Tibial nerve (tissue), 4 donors: ENCODE measurements around the gene NEU2. TPM values are rescaled to one million over a fixed set of nuclear protein-coding genes. Genes with fewer than 3 reads are reported as not detected.

ENCODE experiments used
- DNase-seq, 2 donors: peaks; one replicate each; pipeline ENCODE4 v3.0.0-alpha.2; 2019; ENCODE audit warnings: low spot score in 2 of 2
- H3K27ac ChIP-seq, 4 donors: fragments of 200-600 bp; sonication (generic) in 3 of 4; one replicate each; pipeline ENCODE4 v1.5.1; 2017 to 2019; ENCODE audit warnings: mild to moderate bottlenecking in 1 of 4
- H3K27me3 ChIP-seq, 2 donors: fragments of 200-600 bp; sonication (generic) in 1 of 2; one replicate each; pipeline versions ENCODE4 v1.5.1 to v1.6.0; 2017 to 2019
- H3K36me3 ChIP-seq, 3 donors: fragments of 200-600 bp; sonication (generic); one replicate each; pipeline ENCODE4 v1.5.1; 2018 to 2019
- H3K4me1 ChIP-seq, 4 donors: fragments of 200-600 bp; sonication (generic) in 3 of 4; one replicate each; pipeline ENCODE4 v1.5.1; 2017 to 2019
- H3K4me3 ChIP-seq, 4 donors: fragments of 200-600 bp; sonication (generic) in 3 of 4; one replicate each; pipeline ENCODE4 v1.5.1; 2017 to 2019; ENCODE audit warnings: mild to moderate bottlenecking in 1 of 4, moderate library complexity in 1 of 4
- H3K9me3 ChIP-seq, 4 donors: fragments of 200-600 bp; sonication (generic) in 3 of 4; one replicate each; pipeline ENCODE4 v1.5.1; 2017 to 2019
- EP300 ChIP-seq, 2 donors: sonication (generic); formaldehyde crosslinking; IDR thresholded peaks; one replicate each; pipeline ENCODE4 v1.6.1; 2017; ENCODE audit warnings: antibody characterized with exemption in 2 of 2, mild to moderate bottlenecking in 1 of 2
- POLR2A ChIP-seq, 2 donors: fragments of 450-650 bp; IDR thresholded peaks; one replicate each; pipeline ENCODE4 v1.6.1; 2017; ENCODE audit warnings: antibody characterized with exemption in 2 of 2, mild to moderate bottlenecking in 2 of 2, moderate library complexity in 2 of 2
- WGBS, 2 donors: methylation state at CpG; one replicate each; pipeline ENCODE4 v1.1.5; 2018; 5-methylcytosine and 5-hydroxymethylcytosine counted together
- total RNA-seq, 4 donors: library from RNA; depleted of rRNA; stranded (reverse); fragments of >200 nt; gene quantifications; one replicate each; pipeline ENCODE4 v1.1.0, GENCODE V29; 2016
- TF ChIP-seq, protein P1 (sequence below), 5 experiments: fragments of 200-600 bp in 3 of 5; fragments of 450-650 bp in 2 of 5; sonication (generic) in 3 of 5; IDR thresholded peaks; one replicate each; pipeline ENCODE4 v1.5.1; 2016 to 2019; ENCODE audit warnings: antibody characterized with exemption in 5 of 5, mild to moderate bottlenecking in 3 of 5, moderate library complexity in 2 of 5

NEU2 gene
- not detected for total RNA-seq

DNA sequence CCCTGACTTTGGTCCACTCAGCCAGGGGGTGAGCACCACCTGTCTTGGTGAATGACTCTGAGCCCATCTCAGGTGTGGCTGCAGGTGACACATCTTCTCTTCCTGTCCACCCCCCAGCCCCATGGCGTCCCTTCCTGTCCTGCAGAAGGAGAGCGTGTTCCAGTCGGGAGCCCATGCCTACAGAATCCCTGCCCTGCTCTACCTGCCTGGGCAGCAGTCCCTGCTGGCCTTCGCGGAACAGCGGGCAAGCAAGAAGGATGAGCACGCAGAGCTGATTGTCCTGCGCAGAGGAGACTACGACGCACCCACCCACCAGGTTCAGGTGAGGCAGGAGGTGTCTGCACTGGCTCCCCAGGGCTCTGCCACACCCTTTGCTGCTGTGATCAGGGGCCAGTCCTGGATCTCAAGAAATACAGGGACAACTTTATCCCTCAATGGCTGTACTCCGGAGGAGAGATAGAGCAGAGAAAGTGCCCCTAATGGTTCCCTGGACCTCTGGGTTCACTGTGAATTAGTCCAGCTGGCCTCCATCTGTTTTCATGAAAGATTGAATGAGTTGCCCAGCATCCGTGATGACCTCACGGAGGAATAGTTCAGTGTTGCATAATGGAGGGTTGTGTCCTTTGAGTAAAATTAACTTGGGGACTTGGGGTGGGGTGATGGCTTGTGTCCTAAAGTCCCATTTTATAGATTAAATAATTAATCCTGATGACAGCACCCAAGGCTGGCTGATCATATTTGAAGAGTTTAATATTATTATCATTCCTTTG is at the start of gene NEU2:
Gene NEU2 (plus strand): TSS at position 122 of the 770 bp plus-strand sequence. CDS start 0 bp downstream, at position 122.
- H3K27ac ChIP-seq, result no peak within 1 kb of the TSS
- H3K4me1 ChIP-seq, result peaks cover 0 to 6% (median 2%) of the 10 kb centered on the region in 4 donors
- no peak for DNase-seq
- no peaks in the 10 kb centered on the region for H3K36me3 ChIP-seq
- WGBS, 2 donors, result 92 to 93% methylated on average over 13 of the region's 13 CpGs
- no peak within 1 kb of the TSS for H3K4me3 ChIP-seq
- TF ChIP-seq POLR2A (IDR thresholded peaks at IDR 0.05) (no peak), EP300 (IDR thresholded peaks at IDR 0.05) (no peak)
- TF ChIP-seq, protein P1, sequence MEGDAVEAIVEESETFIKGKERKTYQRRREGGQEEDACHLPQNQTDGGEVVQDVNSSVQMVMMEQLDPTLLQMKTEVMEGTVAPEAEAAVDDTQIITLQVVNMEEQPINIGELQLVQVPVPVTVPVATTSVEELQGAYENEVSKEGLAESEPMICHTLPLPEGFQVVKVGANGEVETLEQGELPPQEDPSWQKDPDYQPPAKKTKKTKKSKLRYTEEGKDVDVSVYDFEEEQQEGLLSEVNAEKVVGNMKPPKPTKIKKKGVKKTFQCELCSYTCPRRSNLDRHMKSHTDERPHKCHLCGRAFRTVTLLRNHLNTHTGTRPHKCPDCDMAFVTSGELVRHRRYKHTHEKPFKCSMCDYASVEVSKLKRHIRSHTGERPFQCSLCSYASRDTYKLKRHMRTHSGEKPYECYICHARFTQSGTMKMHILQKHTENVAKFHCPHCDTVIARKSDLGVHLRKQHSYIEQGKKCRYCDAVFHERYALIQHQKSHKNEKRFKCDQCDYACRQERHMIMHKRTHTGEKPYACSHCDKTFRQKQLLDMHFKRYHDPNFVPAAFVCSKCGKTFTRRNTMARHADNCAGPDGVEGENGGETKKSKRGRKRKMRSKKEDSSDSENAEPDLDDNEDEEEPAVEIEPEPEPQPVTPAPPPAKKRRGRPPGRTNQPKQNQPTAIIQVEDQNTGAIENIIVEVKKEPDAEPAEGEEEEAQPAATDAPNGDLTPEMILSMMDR (IDR thresholded peaks at IDR 0.05), result no peak
- H3K9me3 ChIP-seq, result no peaks in the 10 kb centered on the region
- no peaks in the 10 kb centered on the region for H3K27me3 ChIP-seq

DNA sequence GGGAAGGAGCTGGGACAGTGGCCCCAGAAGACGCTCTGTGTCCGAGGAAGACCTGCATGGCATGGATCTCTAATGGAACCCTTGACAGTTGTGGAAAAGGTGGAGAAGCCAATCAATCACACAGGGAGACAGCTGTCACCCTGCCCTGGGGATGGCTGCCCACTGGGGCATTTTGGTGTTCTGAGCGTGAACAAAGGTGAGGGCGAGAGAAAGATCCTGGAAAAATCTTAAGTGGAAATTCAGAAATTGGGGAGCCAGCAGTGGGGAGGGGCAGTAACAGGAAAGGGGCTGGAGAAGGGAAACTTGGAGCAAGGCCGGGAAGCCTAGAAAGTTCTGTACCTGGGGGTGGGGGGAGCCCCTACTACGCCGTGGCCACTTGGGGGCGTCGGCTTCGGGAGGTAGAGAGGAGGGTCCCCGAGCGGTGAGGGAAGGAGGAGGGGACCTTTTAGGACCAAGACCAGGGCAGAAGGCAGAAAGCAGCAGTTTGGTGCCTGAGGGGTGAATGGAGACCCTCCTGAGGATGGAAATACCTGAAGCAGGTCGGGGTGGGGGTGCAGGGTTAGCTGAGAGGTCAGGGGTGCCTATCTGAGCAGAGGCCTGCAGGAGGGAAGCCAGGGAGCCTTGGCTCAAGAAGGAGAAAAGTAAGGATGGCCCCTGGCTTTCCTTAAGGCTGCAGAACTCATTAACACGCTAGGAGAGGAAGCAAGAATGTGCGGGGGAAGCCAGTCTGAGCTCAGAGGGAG is 49.4 kb upstream of the NEU2 start:
- Histone ChIP-seq H3K4me1 (peaks cover 0 to 5% (median 0%) of the 10 kb centered on the region in 4 donors), H3K4me3 (no peak overlapping the region), H3K9me3 (no peaks in the 10 kb centered on the region), H3K27me3 (peaks cover 0 to 3% of the 10 kb centered on the region in 2 donors), H3K36me3 (no peaks in the 10 kb centered on the region), H3K27ac (no peak overlapping the region)
- DNase-seq, result no peak
- 39 to 41% methylated on average over 15 of the region's 15 CpGs for WGBS, 2 donors
- no peak for TF ChIP-seq EP300 (IDR thresholded peaks at IDR 0.05)
- TF ChIP-seq, protein P1 (IDR thresholded peaks at IDR 0.05), result no peak
- TF ChIP-seq POLR2A (IDR thresholded peaks at IDR 0.05), result no peak

DNA sequence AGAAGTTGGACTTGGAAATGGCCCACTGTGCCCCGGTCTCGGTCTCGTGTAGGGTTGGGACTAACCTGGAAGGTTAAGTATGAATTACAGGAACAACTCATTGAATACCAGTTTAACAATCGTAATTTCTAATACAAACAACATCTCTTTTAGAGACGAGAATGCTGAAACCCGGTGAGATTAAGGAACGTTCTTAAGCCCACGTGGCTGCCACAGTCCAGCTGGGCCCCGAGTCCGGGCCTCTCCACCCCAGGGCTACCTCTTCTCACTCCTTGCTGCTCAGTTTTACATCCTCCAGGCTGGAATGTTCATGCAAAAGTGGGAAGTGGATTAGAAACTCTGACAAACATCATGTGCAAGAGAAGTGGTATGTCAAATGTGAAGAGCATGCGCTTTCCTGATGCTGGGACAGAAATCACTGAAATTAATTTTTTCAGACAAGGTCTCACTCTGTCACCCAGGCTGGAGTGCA is 48.8 kb upstream of the NEU2 start:
- TF ChIP-seq POLR2A (IDR thresholded peaks at IDR 0.05) (no peak), EP300 (IDR thresholded peaks at IDR 0.05) (no peak)
- TF ChIP-seq, protein P1 (IDR thresholded peaks at IDR 0.05), result no peak
- H3K4me1 ChIP-seq, result peaks cover 0 to 11% (median 0%) of the 10 kb centered on the region in 4 donors
- no peak for DNase-seq
- no peaks in the 10 kb centered on the region for H3K9me3 ChIP-seq
- 44 to 50% methylated on average over 11 of the region's 11 CpGs for WGBS, 2 donors
- no peak overlapping the region for H3K4me3 ChIP-seq
- H3K36me3 ChIP-seq, result no peaks in the 10 kb centered on the region
- H3K27me3 ChIP-seq, result peaks cover 0 to 3% of the 10 kb centered on the region in 2 donors
- no peak overlapping the region for H3K27ac ChIP-seq

DNA sequence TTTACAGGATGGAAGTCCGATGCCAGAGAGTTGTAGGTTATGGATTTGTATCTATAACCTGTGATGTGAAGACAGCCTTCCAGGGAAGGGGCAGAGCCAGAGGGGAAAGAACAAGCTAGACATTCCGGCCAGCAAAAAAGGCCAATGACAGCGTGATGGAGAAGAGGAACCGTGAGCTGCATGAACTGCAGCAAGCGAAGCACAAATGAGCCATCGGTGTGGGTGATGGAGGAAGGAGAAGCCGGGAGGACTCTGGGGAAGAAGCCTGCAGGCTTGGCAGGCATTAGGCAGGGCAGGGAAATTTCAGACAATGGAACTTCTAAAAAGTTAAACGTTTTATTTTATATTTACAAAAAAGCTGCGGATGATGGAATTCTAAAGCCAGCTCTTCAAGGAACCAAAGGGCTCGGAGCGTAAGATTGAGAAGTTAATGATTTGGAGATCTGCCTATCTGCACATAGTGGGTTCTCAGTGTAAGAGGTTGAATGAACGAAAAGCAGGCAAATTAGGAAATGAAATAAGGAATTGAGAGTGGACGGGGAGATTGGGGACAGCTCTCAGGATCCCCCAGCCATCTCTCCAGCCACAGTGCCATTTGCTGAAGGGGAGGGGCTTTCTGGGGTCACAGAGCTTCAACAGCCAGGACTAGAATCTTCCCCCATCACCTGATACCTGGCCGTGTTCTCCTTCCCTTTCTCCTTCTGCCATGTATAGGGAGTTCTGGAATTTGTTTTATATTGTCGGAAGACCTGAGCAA is 47.8 kb upstream of the NEU2 start:
- Histone ChIP-seq H3K27ac (no peak overlapping the region), H3K4me1 (peaks cover 0 to 11% (median 0%) of the 10 kb centered on the region in 4 donors), H3K9me3 (no peaks in the 10 kb centered on the region), H3K36me3 (no peaks in the 10 kb centered on the region), H3K4me3 (no peak overlapping the region), H3K27me3 (peaks cover 0 to 3% of the 10 kb centered on the region in 2 donors)
- 79 to 82% methylated on average over 15 of the region's 15 CpGs for WGBS, 2 donors
- DNase-seq, result no peak
- no peak for TF ChIP-seq EP300 (IDR thresholded peaks at IDR 0.05)
- no peak for TF ChIP-seq POLR2A (IDR thresholded peaks at IDR 0.05)

DNA sequence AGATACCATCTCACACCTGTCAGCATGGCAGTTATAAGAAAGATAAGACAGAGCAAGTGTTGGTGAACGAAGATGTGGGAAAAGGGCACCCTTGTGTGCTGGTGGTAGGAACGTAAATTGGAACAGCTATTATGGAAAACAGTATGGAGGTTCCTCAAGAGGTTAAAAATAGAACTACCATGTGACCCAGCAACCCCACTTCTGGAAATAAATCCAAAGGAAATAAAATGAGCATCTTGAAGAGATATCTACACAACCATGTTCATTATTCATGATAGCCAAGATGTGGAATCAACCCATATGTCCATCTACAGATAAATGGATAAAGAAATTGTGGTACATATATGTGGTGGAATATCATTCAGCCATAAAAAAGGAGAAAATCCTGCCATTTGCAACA is 46.3 kb upstream of the NEU2 start:
- TF ChIP-seq EP300 (IDR thresholded peaks at IDR 0.05) (no peak), POLR2A (IDR thresholded peaks at IDR 0.05) (no peak)
- TF ChIP-seq, protein P1 (IDR thresholded peaks at IDR 0.05), result no peak
- 84 to 86% methylated on average over 2 of the region's 2 CpGs for WGBS, 2 donors
- Histone ChIP-seq H3K4me3 (no peak overlapping the region), H3K27me3 (peaks cover 0 to 3% of the 10 kb centered on the region in 2 donors), H3K9me3 (no peaks in the 10 kb centered on the region), H3K27ac (no peak overlapping the region), H3K4me1 (peaks cover 0 to 11% (median 0%) of the 10 kb centered on the region in 4 donors), H3K36me3 (no peaks in the 10 kb centered on the region)
- DNase-seq, result no peak
